GM18499 (cell line): Measurements from ENCODE around the gene SP6.

Experiments
- ATAC-seq: cut with Tn5 transposase; IDR thresholded peaks from one replicate; pipeline ENCODE4 v1.9.1; 2021; ENCODE audit warnings: moderate number of reproducible peaks; ENCODE audit not compliant: insufficient read depth, unreplicated experiment

SP6 gene

DNA sequence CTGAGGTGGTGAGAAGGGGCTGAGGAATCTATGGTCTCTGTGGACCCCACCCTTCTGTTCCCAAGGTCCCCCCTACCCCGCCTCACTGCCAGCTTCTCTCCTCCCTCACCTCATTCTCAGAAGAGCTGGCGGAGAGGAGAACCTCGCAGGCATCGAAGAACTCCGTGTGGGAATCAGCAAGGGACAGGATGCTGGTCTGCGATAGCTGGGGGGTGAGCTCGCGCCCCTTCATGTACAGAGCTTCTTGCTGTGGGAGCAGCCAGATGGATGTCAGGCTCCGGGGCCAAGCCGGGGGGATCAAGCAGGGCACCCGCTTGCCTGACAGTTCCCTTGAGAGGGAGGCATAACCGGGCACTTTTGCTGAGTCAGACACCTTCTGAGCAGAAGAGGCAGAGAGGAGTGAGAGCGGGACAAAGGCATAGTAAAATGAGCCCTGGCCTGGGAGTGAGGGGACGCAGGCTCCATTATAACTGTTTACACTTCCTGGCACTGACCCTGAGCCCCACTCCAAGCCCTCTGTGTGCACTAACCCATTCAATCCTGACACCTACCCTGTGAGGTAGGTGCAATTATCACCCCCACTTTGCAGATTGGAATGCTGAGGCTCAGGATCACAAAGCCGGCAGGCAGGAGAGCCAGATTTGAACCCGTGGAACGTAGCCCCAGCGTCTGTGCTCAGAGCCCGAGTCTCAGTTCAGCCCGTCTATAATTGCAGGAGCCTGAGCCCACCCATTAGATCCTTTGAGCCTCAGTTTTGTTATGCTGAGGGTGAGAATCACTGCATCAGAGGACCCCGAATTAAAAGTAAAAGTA, 35.7 kb downstream of the SP6 start:
- no peak for ATAC-seq

DNA sequence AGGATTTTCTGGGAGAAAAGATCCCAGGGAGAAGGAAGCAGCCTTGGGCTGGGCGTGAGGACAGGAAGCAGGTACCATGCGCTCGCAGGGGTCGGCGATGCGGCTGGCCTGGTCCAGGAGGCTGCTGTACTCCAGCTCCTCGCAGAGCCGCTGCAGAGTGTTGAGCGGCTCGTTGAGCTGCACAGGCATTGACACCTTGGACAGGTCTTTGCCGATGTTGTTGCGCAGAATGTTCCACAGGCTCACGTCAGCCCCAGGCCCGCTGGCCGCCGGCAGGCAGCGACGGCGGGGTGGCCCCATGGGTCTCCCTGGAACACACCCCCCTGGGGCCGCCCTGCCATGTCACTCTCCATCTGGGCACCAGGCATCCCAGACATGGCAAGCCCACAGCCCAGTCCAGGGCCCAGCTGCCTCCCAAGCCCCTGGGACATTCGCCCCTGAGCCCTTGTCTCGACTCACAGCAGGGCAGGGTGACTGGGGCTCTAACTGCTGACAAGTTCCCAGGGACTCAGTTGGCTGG, 37.4 kb downstream of the SP6 start:
- ATAC-seq: no peak

GRCh38 chr17:47813077-47813476, 37.9 kb downstream of the SP6 start:
- ATAC-seq: no peak

DNA sequence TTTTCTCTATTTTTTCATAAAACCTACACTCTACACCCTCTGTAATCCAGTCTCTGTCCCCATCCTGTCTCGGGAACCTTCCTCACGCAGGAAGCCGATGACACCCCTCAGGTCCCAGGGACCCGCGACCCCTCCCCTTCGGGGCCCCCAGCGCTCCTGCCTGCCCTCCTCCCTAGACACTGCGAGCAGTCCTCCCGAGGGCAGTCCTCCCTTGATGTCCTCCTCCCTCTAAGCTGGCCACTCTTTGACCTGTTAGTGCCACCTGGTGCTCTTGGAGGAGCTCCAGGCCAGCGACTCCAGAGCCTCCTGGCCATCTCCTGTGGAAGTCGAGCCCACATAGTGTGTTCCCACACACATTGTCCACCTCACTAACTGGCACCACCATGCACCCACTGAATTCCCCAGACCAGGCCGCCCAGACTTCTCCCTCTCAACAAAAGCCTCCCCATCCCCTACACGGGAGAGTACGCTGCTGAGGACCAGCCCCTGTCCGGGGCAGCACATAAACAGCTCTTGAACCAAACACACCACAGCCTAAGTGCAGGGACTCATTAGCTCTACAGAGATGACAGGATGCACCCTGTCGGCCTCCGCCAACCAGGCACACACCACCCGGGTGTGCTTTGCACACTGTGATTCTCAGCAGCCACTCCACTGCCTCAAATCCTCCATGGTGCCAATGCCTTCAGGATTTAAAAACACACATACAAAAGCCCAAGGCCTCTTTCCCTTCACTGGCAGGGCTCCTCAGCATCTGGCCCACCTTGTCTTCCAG, 38.6 kb downstream of the SP6 start:
- no peak for ATAC-seq

GRCh38 chr17:47811709-47812108, 39.3 kb downstream of the SP6 start:
- no peak for ATAC-seq

- ATAC-seq: no peak
Observed at GRCh38 chr17:47810901-47811635, 39.9 kb downstream of the SP6 start.

GRCh38 chr17:47810200-47810821, 40.7 kb downstream of the SP6 start:
- no peak for ATAC-seq

DNA sequence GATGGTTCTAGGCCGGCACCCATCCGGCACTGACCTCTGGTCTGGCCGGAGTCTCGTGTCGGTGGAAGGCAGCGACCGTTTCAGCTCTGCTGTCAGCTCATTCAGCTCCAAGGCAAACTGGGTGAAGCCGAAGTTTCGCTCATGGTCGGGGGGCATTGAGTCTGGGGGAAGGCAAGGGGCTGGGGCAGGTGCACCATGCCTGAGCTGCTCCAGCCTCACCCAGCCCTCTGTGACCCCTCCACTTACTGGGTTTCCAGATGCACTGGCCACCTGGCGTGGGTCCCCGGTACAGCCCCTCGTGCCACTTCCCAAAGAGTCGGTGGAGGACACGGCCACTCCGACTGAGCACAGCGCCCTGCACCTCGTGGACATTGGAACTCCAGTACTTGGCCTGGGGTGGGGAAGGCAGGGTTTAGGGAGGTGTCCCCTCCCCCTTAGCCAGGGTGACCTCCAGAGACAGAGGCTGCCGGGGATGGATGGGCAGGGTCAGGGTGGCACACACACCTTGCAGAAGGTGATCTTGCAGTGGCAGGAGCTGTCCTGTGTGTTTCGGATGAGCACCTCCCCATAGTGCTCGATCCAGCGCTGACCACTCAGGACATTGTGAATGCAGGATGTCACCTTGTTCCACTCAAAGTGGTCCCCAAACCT, 42.0 kb downstream of the SP6 start:
- ATAC-seq: no peak

GRCh38 chr17:47808036-47808829, 42.7 kb downstream of the SP6 start:
- ATAC-seq: no peak

- no peak for ATAC-seq
Observed at GRCh38 chr17:47807421-47807820, 43.5 kb downstream of the SP6 start.

DNA sequence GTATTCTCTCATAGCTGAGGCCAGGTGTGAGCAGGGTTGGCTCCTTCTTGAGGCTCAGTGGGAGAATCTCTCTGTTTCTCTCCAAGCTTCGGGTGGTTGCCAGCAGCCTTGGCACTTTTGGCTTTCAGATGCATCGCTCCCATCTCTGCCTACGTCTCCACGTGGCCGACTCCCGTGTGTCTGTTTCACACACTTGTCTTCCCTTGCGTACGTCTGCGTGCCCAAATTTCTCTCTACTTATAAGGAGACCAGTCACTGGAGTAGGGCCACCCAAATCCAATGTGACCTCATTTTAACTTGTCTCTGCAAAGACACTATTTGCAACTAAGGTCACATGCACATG, 44.1 kb downstream of the SP6 start:
- ATAC-seq: no peak

- no peak for ATAC-seq
Observed at GRCh38 chr17:47806026-47806912, 44.7 kb downstream of the SP6 start.

- ATAC-seq: no peak
Observed at GRCh38 chr17:47804461-47804860, 46.5 kb downstream of the SP6 start.

GRCh38 chr17:47803751-47804150, 47.2 kb downstream of the SP6 start:
- no peak for ATAC-seq

GRCh38 chr17:47803201-47803600, 47.8 kb downstream of the SP6 start:
- ATAC-seq: no peak

DNA sequence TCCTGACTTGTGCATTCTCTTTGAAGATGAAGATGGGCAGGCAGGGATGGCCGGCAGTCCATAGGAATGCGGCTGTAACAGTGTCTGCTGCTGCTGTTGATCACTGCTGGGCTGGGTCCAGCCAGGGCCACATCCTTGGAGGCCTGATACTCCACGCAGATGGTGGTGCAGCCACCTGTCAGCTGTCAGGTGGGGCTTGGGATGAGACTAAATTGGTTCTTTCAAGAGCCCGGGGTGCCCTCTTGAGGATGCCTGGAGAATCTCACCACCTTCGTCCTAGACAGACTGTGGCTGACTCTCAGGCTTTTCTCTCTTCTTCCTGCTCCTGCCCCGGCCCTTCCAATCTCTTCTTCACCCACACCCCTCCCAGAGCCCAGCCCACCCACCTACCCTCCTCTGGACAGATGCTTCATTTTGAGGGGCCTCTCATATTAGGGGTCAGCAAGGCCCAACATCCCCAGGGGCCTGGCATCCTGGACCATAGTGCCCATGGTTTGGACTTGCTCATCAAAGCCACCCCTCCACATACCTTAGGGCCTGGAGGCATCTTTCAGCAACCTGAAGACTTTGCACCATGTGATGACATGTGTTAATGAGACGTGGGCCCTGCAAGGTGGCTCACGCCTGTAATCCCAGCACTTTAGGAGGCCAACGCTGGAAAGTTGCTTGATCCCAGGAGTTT, 48.5 kb downstream of the SP6 start:
- no peak for ATAC-seq

DNA sequence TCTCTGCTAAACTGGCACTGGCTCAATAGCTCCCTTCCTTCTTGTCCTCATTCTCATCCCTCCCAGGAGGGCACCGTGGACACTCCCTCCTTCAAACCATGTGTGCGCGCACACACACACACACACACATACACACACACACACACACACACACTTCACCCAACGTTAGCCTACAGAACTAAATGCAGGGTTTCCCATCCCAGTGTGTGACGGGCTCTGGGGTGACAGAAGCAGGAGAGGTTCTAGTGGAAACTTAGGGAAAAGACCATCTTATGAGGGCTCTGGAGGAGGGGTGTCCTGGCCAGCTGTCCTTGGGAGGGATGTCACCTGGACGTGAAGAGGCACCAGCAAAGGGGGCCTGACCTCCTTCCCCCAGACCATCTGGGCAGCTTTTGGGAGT, 49.1 kb downstream of the SP6 start:
- no peak for ATAC-seq
